ENCODE data around the gene TLCD3B.
"Not testable (repeated sequence)": the region's sequence is repeated elsewhere in the genome, so short reads cannot be mapped to it uniquely, and the experiment has no call there.

Gene TLCD3B

DNA sequence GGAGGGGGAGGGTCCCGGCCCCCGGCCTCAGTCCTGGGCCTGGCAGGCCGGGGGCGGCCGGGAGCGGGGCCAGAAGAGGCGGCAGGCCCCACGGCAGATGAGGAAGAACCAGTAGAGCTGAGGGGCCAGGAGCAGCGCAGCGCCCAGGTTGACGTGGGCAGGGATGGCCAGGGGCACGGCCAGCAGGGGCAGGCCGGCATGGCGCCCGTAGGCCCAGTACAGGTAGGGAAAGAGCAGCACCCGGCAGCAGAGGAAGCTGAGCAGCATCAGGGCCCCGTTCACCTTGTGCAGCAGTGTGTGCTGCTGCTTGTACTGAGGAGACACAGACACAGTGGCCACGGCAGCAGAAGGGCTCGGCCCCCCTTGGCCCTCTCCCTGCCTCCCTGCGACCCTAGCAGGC lies 5.9 kb downstream of the TLCD3B start:
- no peak for DNase-seq

DNA sequence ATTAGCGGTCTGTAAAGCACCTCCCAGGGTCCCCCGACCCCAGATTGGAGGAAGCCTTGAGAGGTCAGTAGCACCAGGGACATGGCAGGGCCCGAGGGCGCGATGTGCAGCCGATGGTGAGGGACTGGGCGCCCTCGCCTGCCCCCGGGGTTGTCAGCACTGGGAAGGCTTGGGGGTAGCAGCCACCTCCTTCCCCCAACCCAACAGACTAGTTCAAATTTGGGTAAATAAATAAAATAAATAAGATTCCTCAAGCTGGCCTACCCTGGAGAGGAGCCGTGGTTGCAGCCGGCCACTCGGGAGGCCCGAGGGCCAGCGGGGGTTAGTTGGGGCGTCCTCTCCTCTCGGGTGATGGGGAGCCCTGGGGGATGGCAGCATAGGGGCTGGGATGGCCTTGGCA lies 6.6 kb downstream of the TLCD3B start:
- DNase-seq: no peak

DNA sequence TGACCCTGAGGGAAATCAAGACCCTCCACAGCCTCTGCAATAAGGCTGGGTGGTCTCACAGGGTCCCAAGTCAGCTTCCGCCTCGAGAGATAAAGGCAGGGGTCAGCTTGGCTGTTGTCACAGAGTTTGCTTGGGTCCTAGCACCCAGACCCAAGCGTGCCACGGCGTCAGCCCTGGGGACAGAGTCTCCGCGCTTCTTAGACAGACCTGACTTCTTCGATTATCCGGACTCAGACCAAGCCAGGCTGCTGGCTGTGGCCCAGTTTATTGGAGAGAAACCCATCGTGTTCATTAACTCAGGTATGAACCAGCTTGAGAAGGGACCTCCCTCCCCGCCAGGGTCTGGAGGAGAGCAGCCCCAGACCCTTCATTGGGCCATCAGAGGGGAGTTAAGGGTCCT lies 7.5 kb downstream of the TLCD3B start:
- no peak for DNase-seq

DNA sequence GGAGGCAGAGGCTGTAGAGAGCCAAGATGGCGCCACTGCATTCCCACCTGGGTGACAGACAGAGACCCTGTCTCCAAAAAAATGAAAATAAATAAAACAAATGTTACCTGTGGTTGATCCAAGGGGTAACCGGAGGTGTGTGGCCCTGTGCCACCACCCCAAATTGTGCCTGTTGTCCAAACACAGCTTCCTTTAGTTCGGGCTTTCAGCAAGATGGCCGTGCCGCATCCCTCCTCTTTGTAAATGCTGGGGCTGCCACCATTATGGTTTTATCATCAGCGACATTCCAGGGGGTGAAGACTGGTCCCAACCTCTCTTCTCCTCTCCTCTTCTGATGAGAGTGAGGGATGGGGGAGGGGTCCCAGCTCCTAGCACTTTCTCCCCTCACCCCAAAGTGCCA lies 8.2 kb downstream of the TLCD3B start, which contains the start of gene C16orf92:
TSS of gene C16orf92 (plus strand) at position 312 of the 400 bp plus-strand sequence. CDS start 143 bp downstream, outside the sequence.
- DNase-seq: no peak

DNA sequence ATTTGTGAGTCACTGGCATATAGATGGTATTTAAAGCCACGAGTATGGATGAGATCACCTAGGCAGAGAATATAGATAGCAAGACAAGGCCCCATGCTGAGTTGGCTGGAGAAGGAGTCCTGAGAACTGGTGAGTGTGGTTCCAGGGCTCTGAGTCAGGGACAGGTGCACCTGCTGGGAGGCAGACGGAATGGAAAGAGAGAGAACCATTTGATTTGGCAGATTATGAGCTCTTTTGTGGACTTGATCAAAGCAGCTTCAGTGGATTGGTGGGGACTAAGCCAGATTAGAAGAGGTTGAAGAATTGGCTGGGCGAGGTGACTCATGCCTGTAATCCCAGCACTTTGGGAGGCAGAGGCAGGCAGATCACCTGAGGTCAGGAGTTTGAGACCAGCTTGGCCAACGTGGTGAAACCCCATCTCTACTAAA lies 12.3 kb downstream of the TLCD3B start:
- no peak for DNase-seq

DNA sequence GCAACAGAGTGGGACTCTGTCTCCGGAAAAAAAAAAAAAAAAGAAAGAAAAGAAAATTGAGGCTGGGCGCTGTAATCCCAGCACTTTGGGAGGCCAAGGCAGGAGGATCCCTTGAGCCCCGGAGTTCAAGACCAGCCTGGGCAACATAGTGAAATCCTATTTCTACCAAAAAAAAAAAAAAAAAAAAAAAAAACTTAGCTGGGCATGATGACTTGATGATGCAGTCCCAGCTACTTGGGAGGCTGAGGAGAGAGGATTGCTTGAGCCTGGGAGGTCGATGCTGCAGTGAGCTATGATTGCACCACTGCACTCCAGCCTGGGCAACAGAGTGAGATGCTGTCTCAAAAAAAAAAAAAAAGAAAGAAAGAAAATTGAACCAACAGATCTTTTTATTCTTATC lies 13.1 kb downstream of the TLCD3B start:
- DNase-seq: not testable (repeated sequence)

DNA sequence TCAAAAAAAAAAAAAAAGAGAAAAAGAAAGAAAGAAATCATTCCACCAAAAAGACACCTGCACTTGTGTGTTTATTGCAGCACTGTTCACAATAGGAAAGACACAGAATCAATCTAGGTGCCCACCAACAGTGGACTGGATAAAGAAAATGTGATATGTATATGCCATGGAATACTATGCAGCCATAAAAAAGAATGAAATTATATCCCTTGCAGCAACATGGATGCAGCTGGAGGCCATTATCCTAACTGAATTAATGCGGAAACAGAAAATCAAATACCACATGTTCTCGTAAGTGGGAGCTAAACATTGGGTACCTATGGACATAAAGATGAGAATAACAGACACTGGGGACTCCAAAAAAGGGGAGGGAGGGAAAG lies 13.8 kb downstream of the TLCD3B start:
- no peak for DNase-seq

DNA sequence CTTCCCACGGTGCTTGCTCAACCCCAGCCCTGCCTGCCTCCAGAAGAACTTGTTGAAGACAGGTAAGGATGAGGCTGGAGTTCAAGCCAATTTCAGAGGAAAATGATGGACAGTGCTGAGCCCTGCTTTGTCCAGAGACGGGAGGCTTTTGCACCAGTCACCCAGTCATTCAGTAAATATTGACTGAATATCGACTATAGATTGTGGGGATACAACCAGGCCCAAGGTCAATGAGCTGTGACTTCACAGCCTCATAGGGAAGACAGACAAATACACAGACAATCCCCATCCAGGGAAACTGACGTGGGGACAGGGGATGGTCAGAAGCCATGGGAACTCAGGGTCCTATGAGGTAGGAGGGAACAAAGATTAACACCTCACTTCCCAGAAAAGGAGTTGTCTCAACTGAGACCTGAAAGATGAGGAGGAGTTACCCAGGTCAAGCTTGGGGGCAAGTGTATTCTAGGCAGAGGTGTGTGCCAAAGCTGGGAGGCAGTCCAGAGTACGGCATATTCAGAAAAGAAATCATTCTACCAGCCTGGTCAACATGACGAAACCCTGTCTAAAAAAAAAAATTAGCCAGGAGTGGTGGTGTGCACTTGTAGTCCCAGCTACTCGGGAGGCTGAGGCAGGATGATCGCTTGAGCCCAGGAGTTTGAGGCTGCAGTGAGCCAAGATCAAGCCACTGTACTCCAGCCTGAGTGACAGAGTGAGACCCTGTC lies 14.4 kb downstream of the TLCD3B start:
- DNase-seq: no peak

DNA sequence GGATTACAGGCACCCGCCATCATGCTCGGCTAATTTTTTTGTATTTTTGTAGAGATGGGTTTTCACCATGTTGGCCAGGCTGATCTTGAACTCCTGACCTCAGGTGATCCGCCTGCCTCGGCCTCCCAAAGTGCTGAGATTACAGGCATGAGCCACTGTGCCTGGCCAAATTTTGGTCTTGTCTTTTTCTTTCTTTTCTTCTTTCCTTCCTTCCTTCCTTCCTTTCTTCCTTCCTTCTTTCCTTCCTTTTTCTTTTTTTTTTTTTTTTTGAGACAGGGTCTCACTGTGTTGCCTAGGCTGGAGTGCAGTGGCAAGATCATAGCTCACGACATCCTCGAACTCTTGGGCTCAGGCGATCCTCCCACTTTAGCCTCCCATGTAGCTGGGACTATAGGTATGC lies 15.6 kb downstream of the TLCD3B start:
- DNase-seq: not testable (repeated sequence)

DNA sequence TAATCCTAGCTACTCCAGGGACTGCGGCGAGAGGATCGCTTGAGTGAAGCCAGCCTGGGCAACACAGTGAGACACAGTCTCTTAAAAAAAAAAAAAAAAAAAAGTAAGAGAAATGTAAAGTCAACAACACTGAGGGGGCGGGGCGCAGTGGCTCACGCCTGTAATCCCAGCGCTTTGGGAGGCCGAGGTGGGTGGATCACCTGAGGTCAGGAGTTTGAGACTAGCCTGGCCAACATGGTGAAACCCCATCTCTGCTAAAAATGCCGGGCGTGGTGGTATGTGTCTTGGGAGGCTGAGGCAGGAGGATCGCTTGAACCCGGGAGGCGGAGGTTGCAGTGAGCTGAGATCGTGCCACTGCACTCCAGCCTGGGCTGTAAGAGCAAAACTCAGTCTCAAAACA lies 18.5 kb downstream of the TLCD3B start:
- DNase-seq: not testable (repeated sequence)

DNA sequence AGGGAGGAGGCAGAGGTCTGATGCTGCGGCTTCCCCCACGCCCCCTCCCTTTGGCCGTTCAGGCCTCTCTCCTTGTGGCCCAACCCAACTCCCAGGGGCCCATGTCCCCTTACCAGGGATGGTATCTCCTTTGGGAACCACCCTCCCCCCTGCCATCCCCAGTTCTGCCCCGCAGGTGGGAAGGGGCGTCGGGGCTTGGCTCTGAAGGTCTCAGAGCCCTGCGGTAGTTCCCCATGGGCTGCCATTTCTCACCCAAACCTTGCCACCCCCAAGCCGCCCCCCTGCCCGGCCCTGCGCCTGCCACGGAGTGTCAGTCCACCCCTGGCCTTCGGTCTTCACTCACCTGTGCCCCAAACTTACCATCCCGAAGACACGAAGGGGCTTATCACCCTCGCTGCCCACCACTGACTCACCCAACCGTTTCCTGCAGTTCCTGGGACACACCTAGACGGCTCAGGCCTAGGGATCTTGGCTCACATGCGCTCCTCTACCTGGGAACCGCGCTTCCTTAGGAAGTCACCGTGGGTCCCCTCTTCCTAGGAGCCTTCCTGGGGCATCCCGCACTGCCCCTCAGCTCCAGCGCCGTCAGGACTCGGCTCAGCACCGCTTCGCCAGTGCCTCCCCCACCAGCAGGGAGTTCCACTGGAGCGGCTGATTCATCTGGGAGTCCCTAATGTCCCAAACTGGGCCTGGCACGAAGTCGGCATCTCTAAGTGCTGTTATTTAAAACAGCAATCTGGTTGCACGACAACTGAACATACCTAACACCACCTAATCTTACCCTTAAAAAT lies 19.2 kb downstream of the TLCD3B start:
- no peak for DNase-seq

DNA sequence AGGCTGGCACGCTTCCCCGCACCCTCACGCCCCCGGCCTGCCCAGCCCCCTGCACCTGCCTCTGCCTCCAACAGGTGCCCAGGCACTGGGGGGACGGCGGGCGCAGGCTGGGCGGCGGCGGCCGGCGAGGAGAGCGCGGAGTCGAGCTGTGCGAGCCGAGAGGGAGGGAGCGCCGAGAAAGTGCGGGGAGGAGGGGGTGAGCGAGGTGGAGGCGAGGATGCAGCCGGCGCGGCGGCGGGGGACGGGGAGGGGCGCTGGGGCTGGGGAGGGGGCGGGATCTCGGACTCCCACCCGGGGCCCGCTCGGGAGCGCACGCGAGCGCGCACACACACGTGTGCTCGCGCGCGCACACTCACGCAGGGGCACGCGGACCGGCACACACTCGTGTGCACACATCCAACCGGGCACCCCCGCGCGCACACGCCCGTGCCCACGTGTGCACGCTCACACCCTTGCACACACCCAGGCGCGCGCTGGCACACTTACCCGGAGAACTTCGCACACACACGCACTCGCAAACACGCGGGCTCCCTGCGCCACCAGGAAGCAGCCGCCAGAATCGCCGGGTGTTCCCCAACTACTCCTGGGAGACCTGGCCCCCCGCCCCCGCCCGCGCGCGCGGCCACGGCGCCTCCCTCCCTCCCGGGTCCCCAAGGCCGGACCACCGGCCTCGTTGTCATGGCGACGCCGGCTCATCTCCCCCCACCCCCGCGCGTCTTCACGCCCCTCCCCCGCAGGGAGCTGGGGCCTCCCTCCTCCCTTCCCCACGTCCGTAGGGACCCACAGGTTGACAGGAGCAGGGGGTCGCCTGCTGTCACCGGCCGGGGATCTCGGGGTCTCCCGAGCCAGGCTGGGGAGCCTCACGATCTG lies 20.0 kb downstream of the TLCD3B start, which contains the start of gene DOC2A:
TSS of gene DOC2A (minus strand) at position 184 of the 870 bp plus-strand sequence. CDS start 805 bp downstream, outside the sequence.
- DNase-seq: no peak

DNA sequence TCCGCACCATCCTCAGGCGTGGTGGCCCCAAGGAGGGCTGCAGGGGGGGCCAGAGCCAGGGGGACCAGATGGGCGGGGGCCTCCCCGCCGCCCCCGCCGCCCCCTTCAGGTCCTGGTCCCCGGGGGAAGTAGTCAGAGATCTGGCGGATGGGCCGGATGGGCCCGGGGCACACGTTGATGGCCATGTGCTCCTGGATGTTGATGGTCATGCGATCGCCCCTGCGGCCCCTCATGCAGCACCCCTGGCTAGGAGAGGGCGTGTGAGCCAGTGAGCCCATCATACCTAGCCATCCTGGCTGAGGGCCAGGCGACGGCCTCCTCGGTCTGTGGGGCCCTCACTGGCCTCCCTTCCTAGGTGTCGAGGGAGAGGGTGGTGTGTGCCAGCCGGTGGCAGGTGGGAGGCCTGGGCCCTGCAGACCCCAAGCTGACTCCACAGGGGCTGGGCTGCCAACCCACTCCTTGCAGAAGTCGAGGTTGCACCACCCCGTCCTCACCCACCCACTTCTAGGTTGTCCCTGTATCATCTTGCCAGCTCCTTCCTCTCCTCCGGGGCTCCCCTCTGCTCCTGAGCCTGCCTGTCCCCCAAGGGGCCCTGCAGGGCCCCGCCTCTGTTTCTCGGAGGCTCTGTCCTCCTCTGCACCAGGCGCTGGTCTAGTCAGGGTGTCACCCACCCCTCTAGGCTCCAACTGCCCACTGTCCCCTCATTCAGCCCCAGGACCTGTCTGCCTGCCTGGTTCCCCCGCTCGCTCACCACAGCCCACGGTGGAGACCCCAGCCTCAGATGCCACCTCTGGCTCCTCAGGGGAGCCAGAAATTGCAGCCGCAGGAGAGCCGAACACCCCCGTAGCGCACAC lies 20.9 kb downstream of the TLCD3B start:
- DNase-seq: no peak

DNA sequence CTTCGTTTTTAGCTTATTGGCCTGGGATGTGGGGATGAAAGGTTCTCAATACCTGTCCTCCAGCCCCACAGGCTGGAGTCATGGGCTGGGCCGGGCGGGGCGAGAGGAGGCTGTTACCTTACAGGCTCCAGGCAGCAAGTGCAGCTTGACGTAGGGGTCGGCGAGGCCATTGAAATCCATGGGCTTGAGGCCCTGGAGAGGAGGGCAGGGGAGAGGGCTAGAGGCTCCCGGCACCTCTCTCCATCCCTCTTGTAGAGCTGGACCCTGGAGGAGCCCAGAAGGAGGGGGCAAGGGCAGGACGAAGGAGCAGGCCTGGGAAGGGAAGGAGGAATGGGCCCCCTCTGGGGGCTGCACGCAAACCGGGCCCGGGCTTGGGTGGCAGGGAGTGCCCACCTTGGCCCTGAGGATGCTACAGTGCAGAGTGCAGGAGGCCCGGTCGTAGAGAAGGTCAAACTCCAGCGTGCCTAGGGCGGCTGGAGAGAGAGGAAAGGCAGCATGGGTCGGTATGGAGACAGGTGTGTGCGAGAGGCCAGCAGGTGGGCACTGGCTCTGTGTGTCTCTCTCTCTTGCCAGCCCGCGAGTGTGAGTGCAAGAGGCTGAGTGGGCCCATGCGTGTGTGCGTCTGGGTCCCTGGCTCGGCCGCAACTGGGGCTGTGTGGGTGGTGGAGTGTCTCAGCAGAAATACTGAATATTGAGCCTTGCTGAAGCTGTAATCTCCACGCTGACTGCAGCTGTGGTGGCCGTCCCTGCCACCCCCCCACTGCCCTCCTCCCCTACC lies 21.8 kb downstream of the TLCD3B start:
- no peak for DNase-seq

DNA sequence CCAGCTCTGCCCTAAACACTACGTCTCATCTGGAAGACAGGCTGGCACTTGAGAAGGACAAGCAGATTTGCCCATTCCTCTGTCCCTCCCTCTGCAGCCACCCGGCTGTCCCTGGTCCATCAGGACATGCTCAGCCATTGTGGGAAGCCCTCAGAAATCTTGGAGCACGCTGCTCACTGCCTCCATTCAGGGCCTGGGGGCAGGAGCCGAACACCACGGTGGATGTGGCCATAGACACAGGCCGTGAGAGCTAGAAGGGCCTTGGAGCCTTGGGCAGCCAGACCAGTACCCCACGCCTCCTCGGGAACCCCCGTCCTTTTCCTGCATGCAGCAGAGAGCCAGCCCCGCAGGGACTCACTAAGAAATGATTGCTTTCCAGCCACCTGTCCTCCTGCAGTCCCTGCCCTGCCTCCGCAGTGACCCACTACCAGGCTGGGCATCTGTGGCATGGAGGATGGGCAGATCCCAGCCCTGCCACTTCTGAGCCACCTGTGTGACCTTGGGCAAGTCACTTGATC lies 23.6 kb downstream of the TLCD3B start:
- no peak for DNase-seq

DNA sequence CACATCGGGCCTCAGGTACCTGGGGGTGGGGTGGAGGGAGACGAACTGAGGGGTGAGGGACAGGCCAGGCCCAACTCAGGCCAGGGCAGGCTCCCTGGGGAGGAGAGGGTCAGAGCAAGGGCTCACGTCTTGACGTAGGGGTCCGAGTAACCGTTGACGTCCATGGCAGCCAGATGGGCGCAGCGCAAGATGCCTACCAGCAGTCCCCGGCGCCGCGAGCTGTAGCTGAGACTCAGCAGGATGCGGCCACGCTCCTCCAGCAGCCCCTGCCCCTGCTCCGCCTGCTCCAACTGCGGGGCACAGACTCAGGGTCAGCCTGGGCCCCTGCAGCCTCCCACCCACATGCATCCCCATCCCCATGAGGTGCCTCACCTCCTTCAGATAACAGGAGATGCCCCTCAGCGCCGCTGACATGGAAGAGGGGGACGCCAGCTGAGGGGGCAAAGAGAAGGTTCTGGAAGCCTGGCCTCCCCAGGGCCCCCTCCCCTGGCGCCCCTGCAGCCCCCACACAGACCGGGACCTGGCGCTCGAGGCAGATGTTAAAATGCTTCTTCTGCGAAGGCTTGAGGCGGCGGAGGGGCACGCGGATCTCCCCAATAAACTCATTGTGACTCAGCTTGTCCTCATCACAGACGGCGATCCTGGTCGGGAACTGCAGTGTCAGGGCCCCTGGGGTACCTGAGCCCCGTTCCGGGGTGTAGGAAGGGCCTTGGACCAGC lies 24.3 kb downstream of the TLCD3B start:
- DNase-seq: no peak

DNA sequence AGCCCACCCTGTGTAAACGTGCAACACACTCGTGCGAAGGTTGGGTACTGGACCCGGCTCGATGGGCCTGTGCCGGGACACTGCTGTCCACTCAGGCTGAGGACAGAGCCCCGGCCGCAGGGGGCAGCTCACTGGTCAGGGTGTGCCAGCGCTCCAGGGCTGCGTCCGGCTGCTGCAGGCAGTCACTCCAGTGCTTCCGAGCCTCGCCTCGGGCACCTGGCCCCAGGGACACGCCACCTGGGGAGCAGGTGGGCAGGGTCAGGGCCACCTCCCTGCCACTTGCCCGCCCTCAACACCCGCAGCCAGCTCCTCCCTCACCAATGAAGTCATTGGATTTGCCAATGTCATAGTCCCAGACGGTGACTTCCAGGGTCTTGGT lies 25.0 kb downstream of the TLCD3B start:
- no peak for DNase-seq

DNA sequence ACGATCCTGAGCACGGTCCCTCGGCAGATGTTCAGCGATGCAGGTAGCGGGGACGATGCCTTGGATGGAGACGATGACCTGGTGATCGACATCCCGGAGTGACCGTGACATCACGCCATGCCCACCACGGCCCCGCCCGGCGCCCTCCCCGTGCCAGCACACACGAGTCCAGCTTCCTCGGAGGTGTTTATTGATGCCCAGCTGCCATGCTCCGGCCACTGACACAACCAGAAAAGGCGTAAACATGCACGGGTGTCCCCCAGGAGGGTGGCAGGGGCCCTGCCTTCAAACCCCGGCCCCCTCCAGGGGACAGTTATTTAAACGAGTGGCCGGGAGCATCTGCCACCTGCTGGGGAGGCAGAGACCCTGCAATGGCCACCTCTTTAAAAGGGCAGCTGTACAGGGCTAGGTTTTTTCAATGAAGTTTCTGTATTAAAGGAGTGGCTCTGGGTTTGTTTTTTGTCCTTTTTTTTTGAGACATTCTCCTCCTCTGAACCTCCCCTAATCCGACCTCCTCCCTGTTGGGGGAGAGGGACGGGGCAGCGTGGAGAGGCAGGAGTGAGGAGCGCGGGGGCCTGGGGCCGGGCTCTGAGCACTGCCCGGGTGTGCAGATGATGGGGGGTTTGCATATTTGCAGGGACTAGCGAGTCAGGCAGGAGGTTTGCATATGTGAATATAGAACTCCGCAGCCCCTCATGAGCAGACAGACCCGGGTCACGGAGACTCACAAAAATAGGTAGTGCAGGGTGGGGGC lies 25.6 kb downstream of the TLCD3B start:
- peak; percentile 34 for DNase-seq

DNA sequence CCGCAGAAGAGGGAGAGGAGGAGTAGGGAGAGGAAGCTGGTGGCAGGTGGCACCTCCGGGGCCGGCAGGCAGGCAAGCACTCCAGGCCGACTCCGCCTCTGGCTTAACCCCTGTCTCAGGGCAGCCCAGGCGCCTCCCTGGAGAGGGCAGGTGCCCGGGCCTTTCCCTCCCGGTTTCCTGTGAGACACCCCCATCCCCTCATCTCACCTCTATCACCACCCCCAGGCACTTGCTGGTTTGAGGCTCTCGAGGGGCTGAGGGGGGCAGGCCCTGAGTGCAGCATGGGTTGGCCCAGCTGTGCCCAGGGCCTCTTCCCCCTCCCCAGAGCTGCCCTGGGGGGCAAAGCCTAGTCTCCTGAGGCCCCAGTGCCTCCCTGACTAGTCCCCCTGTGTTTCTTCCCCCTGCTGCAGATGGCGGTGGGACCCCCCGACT lies 26.2 kb downstream of the TLCD3B start:
- DNase-seq: no peak

DNA sequence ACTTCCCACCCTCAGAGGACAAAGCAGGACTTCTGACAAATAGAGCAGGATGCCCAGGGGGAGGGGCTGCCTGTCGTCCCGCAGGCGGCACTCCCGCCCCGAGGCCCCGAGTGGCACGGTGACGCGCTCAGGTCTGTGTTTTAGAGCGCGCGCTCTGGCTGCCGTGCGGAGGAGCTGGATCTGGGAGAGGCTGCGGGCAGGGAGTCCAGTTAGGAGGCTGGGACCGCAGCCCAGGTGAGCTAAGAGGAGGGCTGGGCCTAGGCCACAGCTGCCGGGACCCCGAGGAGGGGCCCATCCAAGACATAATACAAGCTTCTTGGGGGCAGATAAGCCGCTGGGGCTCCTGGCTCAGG lies 26.7 kb downstream of the TLCD3B start:
- no peak for DNase-seq

All from activated CD4-positive, alpha-beta T cell treated with anti-CD3 and anti-CD28 coated beads, Interleukin-2, amount 50 U/mL, for 16 hours (primary cell).